Thyroid gland (tissue), 4 donors: ENCODE data around the gene NPB.

ENCODE experiments used
- POLR2A ChIP-seq, 2 donors: fragments of 450-650 bp; IDR thresholded peaks; one replicate each; pipeline ENCODE4 v1.6.1; 2017; ENCODE audit warnings: antibody characterized with exemption in 2 of 2, mild to moderate bottlenecking in 2 of 2, moderate library complexity in 1 of 2
- TF ChIP-seq, protein P1 (sequence below), 6 experiments: fragments of 200-600 bp in 3 of 6; fragments of 450-650 bp in 3 of 6; sonication (generic) in 3 of 6; IDR thresholded peaks; one replicate each; pipeline ENCODE4 v1.5.1; 2016 to 2019; ENCODE audit warnings: antibody characterized with exemption in 6 of 6, mild to moderate bottlenecking in 2 of 6, inconsistent platforms in 1 of 6, moderate library complexity in 1 of 6

DNA sequence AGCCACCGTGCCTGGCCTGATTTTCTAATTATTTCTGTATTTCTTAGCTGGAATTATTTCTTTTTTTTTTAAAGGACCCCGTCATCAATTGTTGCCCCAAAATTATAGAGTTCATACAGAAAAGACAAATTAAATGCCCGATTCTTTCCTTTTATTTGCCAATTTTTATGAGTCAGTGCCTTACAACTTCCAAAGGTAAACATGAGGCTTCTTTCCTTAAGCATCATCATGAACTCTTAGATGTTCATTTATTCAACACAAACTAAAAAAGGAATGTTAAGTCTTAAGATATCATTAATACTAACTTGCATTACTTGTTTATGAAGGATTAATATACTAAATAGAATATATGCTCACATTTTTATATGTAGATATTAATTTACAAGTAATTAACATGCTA is 23.7 kb upstream of the NPB start:
- no peak for TF ChIP-seq POLR2A (IDR thresholded peaks at IDR 0.05)
- TF ChIP-seq, protein P1, sequence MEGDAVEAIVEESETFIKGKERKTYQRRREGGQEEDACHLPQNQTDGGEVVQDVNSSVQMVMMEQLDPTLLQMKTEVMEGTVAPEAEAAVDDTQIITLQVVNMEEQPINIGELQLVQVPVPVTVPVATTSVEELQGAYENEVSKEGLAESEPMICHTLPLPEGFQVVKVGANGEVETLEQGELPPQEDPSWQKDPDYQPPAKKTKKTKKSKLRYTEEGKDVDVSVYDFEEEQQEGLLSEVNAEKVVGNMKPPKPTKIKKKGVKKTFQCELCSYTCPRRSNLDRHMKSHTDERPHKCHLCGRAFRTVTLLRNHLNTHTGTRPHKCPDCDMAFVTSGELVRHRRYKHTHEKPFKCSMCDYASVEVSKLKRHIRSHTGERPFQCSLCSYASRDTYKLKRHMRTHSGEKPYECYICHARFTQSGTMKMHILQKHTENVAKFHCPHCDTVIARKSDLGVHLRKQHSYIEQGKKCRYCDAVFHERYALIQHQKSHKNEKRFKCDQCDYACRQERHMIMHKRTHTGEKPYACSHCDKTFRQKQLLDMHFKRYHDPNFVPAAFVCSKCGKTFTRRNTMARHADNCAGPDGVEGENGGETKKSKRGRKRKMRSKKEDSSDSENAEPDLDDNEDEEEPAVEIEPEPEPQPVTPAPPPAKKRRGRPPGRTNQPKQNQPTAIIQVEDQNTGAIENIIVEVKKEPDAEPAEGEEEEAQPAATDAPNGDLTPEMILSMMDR (IDR thresholded peaks at IDR 0.05) = no peak
